Effector memory CD8-positive, alpha-beta T cell (primary cell): ENCODE measurements around the gene SAG.

Experiments
- ATAC-seq: fragments of 150-1000 bp; cut with Tn5 transposase; replicated peaks from 2 replicates; pipeline ENCODE4 v1.10.0; 2021; ENCODE audit warnings: mild to moderate bottlenecking, moderate library complexity
- DNase-seq, 3 experiments: peaks; one replicate each; pipeline ENCODE4 v3.0.0; 2021
- H3K27ac Mint-ChIP-seq, 2 donors: one replicate each; pipeline ENCODE4 v1.8.0; 2022; ENCODE audit warnings: mild to moderate bottlenecking in 2 of 2, mixed read lengths in 2 of 2, moderate library complexity in 2 of 2
- H3K27me3 Mint-ChIP-seq, 2 donors: one replicate each; pipeline ENCODE4 v1.8.0; 2022; ENCODE audit warnings: mixed read lengths in 2 of 2
- H3K36me3 Mint-ChIP-seq: one replicate; pipeline ENCODE4 v1.8.0; 2022; ENCODE audit warnings: mild to moderate bottlenecking, moderate library complexity, mixed read lengths; ENCODE audit not compliant: insufficient read depth
- H3K4me1 Mint-ChIP-seq, 2 donors: one replicate each; pipeline ENCODE4 v1.8.0; 2022; ENCODE audit warnings: low read depth in 2 of 2, mixed read lengths in 2 of 2
- H3K4me3 Mint-ChIP-seq, 2 donors: one replicate each; pipeline ENCODE4 v1.8.0; 2022; ENCODE audit warnings: mild to moderate bottlenecking in 2 of 2, mixed read lengths in 2 of 2, moderate library complexity in 2 of 2
- H3K9me3 Mint-ChIP-seq, 2 donors: one replicate each; pipeline ENCODE4 v1.8.0; 2022; ENCODE audit warnings: mixed read lengths in 2 of 2

SAG gene

DNA sequence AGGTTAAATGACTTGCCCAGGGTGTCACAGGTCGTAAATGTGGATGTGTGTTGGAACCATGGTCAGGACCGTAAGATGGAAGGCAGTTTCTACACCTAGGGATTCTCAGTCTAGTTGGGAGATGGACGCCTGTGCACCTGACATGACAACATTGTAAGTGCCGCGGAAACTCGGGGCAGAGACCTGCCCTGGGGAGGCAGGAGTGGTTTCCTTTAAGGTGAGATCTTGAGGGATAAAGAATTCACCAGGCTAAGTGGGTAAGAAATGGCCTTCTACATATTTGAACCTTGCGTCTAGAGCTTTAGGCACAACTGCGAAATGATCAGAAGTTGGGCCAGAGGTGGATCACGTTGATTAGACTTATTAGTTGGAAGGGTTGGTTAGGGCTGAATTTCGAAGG, 48.3 kb downstream of the SAG start:
- peak overlapping the region; percentile 58 to 88 for H3K27ac Mint-ChIP-seq
- peaks cover 25% of the 10 kb centered on the region for H3K36me3 Mint-ChIP-seq
- DNase-seq (no peak), ATAC-seq (no peak)
- H3K4me3 Mint-ChIP-seq, result peak overlapping the region; percentile 91
- H3K27me3 Mint-ChIP-seq, result no peaks in the 10 kb centered on the region
- no peaks in the 10 kb centered on the region for H3K9me3 Mint-ChIP-seq
- H3K4me1 Mint-ChIP-seq, result peaks cover 53 to 60% of the 10 kb centered on the region in 2 donors

DNA sequence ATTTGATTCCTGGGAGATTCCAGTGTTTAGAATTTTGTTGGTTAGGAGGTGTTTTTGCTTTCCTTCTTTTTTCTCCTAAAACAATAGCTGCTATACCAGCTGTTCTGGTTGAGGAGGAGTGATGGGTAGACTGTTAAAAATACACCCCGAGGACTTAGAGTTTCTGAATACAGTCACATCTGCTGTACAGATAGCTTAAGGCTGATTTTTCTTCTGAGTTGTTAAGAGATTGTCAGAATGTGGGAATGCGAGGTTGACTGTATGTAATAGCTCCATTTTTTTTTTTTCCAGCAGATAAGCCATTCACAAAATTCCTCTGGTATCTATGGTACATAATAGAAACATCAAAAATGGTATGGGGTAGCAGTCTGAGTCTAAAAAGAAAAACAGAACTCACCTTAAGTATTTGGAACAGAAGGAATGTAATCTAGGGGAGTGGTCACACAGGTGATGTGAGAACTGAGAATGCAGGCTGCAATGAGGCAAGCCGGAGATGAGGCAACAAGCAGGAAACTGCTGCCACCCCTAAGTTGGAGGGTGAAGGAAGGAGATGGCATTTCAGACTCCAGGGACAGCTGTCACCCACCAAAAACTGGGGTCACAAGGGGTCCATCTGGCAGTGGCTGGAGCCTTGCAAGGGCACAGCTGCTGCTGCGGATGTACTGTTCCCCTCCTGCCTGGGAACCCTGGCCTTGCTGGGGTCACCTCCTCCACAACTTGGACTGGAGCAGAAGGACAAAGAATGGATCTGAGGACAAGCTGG, 49.1 kb downstream of the SAG start:
- ATAC-seq (no peak), DNase-seq (no peak)
- Mint-ChIP-seq H3K27me3 (no peaks in the 10 kb centered on the region), H3K4me1 (peaks cover 53 to 60% of the 10 kb centered on the region in 2 donors), H3K27ac (peak overlapping the region in 1 of 2 donors; percentile 76), H3K9me3 (no peaks in the 10 kb centered on the region), H3K4me3 (peak overlapping the region; percentile 91), H3K36me3 (peaks cover 25% of the 10 kb centered on the region)

DNA sequence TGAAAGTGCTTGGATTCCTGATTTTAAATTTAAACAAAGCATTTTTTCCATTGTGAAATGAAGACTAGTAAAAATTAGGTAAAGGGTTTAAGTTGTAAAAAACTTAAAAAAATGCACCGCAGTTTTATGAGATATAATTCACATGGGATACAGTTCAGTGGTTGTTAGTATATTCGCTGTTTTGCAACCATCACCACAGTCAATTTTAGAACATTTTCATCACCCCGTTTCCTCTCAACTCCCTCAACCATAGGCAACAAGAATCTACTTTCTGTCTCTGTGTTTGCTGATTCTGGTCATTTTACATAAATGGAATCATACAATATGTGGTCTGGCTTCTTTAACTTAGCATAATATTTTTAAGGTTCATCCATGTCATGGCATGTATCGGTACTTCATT, 50.7 kb downstream of the SAG start:
- H3K4me1 Mint-ChIP-seq, result peaks cover 50 to 66% of the 10 kb centered on the region in 2 donors
- H3K9me3 Mint-ChIP-seq, result no peaks in the 10 kb centered on the region
- DNase-seq (no peak), ATAC-seq (no peak)
- peak overlapping the region; percentile 39 to 76 for H3K27ac Mint-ChIP-seq
- peak overlapping the region; percentile 91 for H3K4me3 Mint-ChIP-seq
- no peaks in the 10 kb centered on the region for H3K27me3 Mint-ChIP-seq
- peaks cover 25% of the 10 kb centered on the region for H3K36me3 Mint-ChIP-seq

DNA sequence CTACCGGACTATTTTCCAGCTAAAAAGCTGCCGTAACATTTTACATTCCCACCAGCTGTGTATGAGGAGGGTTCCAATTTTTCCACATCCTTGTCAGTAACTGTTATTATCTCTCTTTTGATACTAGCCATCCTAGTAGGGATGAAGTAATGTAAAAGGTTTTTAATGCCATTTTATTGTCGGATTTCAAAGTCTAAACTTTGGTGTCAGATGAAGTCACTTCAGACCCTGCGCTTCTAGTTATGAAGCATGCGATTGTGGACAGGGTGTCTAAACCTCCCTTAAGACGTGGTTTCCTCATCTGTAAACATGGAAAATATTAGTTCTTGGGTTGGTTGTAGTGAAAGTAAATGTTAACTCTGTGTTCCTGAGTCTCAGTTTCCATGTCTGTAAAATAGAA, 51.3 kb downstream of the SAG start:
- H3K9me3 Mint-ChIP-seq, result no peaks in the 10 kb centered on the region
- ATAC-seq, result peak; percentile 36
- H3K27ac Mint-ChIP-seq, result peak overlapping the region; percentile 39 to 76
- H3K36me3 Mint-ChIP-seq, result peaks cover 25% of the 10 kb centered on the region
- H3K27me3 Mint-ChIP-seq, result no peaks in the 10 kb centered on the region
- no peak for DNase-seq
- H3K4me3 Mint-ChIP-seq, result peak overlapping the region; percentile 91
- peaks cover 48 to 64% of the 10 kb centered on the region in 2 donors for H3K4me1 Mint-ChIP-seq

DNA sequence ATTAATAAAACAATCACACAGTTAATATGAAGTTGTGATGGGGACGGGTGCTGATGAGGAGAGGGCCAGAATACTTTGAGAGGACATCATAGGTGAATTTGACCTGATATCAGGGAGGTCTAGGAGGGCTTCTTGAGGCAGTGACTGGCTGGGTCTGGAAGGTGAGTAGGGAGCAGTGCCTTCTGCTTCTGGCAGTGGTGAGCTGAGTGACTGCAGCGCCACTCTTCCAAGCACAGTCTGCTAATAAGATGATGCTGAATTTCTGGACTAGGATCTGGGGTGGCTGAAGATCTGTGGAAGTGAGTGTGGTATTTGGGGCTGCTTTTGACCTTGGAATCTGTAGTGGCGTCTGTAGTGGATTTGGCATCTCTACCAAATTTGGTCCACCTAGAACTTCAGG, 52.2 kb downstream of the SAG start:
- Mint-ChIP-seq H3K9me3 (no peaks in the 10 kb centered on the region), H3K36me3 (peaks cover 29% of the 10 kb centered on the region)

DNA sequence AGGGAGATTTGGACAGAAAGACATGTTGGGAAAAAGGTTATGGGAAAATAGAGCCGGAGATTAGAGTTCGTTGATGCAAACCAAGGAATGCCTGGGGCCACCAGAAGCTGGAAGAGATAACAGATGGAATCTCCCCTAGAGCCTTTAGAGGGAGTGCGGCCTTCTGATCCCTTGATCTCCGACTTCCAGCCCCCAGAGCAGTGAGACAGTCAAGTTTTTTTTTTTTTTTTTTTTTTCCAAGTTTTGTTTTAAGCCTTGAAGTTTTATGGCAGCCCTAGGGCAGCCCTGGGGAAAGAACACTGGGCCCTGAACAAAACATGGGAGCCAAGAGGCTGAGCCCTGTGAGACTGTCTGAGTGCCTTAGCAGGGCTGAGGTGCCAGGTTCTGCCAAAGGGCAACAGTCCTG, 53.2 kb downstream of the SAG start:
- no peak overlapping the region for H3K4me3 Mint-ChIP-seq
- peaks cover 45 to 66% of the 10 kb centered on the region in 2 donors for H3K4me1 Mint-ChIP-seq
- no peak for DNase-seq
- H3K27me3 Mint-ChIP-seq, result no peaks in the 10 kb centered on the region
- ATAC-seq, result no peak
- H3K36me3 Mint-ChIP-seq, result peaks cover 22% of the 10 kb centered on the region
- no peaks in the 10 kb centered on the region for H3K9me3 Mint-ChIP-seq
- no peak overlapping the region for H3K27ac Mint-ChIP-seq

More for the DNA sequence above, 52.2 kb downstream of the SAG start:
- Mint-ChIP-seq H3K27ac (peak overlapping the region; percentile 39 to 76), H3K27me3 (no peaks in the 10 kb centered on the region), H3K4me1 (peaks cover 49 to 70% of the 10 kb centered on the region in 2 donors), H3K4me3 (no peak overlapping the region)
- ATAC-seq (no peak), DNase-seq (no peak)

DNA sequence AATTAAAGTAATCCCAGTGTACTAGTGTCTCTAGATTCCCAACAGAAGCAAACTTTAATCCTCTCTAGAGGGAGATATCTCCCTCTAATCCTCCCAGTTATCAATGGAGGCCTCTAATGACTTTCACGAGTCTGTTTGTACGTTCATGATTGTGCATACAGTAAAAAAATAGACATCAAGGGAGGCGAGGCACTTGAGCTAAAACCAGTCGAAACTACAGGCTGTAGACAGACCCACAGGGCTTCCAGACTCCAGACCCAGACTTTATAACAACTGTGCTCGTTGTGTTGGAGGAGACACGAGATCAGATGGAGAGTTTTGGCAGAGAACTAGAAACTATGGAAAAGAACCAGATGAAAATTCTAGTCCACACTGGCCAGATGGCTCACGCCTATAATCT, 53.7 kb downstream of the SAG start:
- H3K36me3 Mint-ChIP-seq, result peaks cover 24% of the 10 kb centered on the region
- H3K4me3 Mint-ChIP-seq, result no peak overlapping the region
- H3K4me1 Mint-ChIP-seq, result peaks cover 45 to 66% of the 10 kb centered on the region in 2 donors
- H3K27ac Mint-ChIP-seq, result no peak overlapping the region
- H3K9me3 Mint-ChIP-seq, result no peaks in the 10 kb centered on the region
- ATAC-seq (no peak), DNase-seq (no peak)
- H3K27me3 Mint-ChIP-seq, result no peaks in the 10 kb centered on the region

DNA sequence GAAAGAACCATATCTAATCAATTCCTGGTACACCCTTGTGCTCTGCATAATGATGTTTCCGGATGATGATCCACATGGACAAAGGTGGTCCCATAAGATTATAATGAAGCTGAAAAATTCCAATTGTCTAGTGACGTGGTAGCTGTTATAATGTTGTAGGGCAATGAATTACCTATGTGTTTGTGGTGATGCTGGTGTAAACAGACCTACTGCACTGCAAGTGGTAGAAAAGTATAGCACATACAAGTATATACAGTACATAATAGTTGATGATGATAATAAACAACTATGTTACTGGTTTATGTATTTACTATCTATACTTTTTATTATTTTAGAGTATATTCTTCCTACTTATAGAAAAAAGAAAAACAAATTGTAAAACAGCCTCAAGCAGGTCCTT, 55.1 kb downstream of the SAG start:
- Mint-ChIP-seq H3K27ac (no peak overlapping the region), H3K36me3 (peaks cover 29% of the 10 kb centered on the region), H3K27me3 (no peaks in the 10 kb centered on the region), H3K9me3 (no peaks in the 10 kb centered on the region), H3K4me3 (no peak overlapping the region), H3K4me1 (peaks cover 36 to 60% of the 10 kb centered on the region in 2 donors)
- ATAC-seq, result peak; percentile 43
- no peak for DNase-seq

DNA sequence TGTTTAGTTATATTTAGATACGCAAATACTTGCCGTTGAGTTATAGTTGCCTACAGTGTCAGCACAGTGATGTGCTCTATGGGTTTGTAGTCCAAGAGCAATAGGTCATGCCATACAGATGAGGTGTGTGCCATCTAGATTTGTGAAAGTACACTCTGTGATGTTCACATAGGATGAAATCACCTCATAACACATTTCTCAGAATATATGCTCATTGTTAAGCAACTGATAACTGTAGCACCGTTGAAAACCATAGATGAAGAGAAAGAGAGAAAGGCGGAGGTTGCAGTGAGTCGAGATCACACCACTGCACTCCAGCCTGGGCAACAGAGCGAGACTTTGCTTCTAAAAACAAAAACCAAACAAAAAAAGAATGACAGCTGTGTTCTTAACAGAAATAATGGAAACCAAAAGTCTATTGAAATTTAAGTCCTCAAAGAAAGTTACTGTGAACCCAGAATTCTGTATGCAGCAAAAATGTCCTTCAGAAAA, 56.2 kb downstream of the SAG start:
- Mint-ChIP-seq H3K4me3 (no peak overlapping the region), H3K36me3 (peaks cover 31% of the 10 kb centered on the region), H3K4me1 (peaks cover 33 to 54% of the 10 kb centered on the region in 2 donors), H3K27ac (no peak overlapping the region), H3K9me3 (no peaks in the 10 kb centered on the region), H3K27me3 (no peaks in the 10 kb centered on the region)
- ATAC-seq, result no peak
- no peak for DNase-seq

DNA sequence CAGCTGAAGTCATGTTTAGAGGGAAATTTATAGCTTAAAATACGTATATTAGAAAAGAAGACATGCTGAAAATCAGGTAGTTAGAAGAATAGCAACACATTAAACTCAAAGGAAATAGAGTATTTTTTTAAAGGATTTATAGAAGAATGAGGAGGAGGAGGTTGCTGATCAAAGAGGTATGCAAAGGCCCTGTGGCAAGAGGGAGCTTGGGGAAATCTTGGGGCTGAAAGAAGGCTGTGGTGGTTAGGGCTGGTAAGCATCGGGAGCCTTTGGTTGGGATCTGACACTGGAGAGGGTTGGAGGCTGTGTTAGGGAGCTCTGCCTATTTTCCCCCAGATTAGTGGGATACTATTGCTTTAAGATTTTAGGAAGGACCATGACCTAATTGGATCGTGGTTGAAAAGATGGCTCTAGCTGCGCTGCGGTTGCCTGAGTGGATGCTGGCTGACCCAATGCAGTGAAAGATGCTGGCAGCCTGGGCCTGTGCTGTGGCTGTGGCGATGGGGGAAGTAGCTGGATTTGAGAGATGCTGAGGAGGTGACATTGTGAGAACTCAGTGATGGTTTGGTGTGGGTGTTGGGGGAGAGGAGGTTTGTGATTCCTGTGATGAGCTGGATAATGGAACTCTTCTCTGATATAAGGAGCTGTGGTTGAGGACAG, 58.4 kb downstream of the SAG start:
- peak overlapping the region; percentile 69 to 70 for H3K27ac Mint-ChIP-seq
- H3K27me3 Mint-ChIP-seq, result no peaks in the 10 kb centered on the region
- no peak overlapping the region for H3K4me3 Mint-ChIP-seq
- H3K4me1 Mint-ChIP-seq, result peaks cover 31 to 50% of the 10 kb centered on the region in 2 donors
- no peak for DNase-seq
- H3K9me3 Mint-ChIP-seq, result no peaks in the 10 kb centered on the region
- ATAC-seq, result no peak
- peaks cover 20% of the 10 kb centered on the region for H3K36me3 Mint-ChIP-seq

DNA sequence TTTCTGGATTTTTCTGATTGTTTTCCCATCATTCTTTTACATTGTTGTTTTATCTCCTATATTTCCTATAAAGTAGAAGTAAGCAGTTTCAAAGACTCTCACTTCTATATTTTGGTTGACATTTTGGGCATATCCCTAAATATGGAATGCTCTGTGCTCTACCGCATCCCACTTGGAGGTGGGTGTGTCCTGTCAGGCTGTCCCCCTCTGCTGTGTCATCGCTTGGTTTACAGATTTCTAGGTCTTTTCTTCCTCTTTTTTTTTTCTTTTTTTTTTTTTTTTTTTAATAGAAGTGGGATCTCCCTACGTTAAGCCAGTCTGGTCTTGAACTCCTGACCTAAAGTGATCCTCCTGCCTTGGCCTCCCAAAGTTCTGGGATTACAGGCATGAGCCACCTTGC, 60.0 kb downstream of the SAG start:
- Mint-ChIP-seq H3K4me1 (peaks cover 33 to 48% of the 10 kb centered on the region in 2 donors), H3K27ac (peak overlapping the region; percentile 70 to 75), H3K36me3 (peaks cover 32% of the 10 kb centered on the region), H3K27me3 (no peaks in the 10 kb centered on the region), H3K4me3 (no peak overlapping the region), H3K9me3 (no peaks in the 10 kb centered on the region)
- DNase-seq, result no peak
- ATAC-seq, result no peak

DNA sequence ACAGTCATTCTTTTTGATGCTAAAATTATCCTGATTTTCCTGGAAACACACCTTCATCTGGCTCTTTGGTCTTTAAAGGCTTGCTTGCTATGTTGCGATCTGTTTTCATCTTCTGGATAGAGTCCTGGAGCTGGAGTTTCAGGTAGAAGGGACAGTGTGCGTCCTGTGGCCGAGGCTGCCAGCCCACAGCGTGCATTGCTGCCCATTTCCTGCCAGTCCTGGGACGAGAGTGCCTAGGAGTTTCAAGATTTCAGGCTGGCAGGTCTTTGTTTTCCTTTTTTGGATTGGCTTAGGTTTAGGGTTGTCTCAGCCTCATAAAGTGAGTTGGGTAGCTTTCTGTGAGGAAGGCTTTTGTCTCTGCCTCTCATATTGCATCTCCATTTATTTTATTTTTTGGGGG, 61.1 kb downstream of the SAG start:
- peaks cover 41% of the 10 kb centered on the region for H3K36me3 Mint-ChIP-seq
- H3K9me3 Mint-ChIP-seq, result no peaks in the 10 kb centered on the region
- peak overlapping the region in 1 of 2 donors; percentile 50 for H3K27ac Mint-ChIP-seq
- ATAC-seq (no peak), DNase-seq (no peak)
- no peaks in the 10 kb centered on the region for H3K27me3 Mint-ChIP-seq
- H3K4me3 Mint-ChIP-seq, result no peak overlapping the region
- H3K4me1 Mint-ChIP-seq, result peaks cover 34 to 51% of the 10 kb centered on the region in 2 donors

DNA sequence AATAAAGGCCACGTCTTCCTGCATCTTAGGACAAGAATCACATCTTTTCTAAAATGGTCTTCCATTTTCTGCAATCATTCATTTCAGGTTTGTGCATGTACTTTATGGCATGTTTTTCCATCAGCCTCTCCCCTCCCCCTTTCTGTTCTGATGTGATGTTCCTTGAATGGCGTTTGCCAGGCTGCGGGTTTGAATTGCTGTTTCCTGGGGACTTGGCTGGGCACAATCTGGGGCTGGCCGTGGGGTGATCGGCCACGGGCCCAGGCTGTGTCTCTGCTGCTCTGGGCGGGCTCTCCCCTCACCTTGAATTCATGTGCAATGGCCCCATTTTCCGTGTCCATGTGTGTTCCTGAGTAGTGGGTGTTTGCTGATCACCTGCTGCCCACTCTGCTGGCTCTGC, 61.8 kb downstream of the SAG start:
- Mint-ChIP-seq H3K4me3 (peak overlapping the region in 1 of 2 donors; percentile 6), H3K4me1 (peaks cover 30 to 47% of the 10 kb centered on the region in 2 donors), H3K27me3 (no peaks in the 10 kb centered on the region), H3K36me3 (peaks cover 46% of the 10 kb centered on the region), H3K27ac (peak overlapping the region in 1 of 2 donors; percentile 50), H3K9me3 (no peaks in the 10 kb centered on the region)
- no peak for DNase-seq
- no peak for ATAC-seq
